Measurements from ENCODE around the gene HK2. TPM values are rescaled to one million over a fixed set of nuclear protein-coding genes. Genes with fewer than 3 reads are reported as not detected.

HK2 gene
- total RNA-seq, 1 donor from 2014 or later = 4.1 TPM

Other genes starting within 250 kb of the HK2 start
- gene M1AP, start 185.8 kb upstream of the HK2 start, total RNA-seq = not detected
- gene SEMA4F, start 179.9 kb upstream of the HK2 start, total RNA-seq = 3.5 TPM
- gene POLE4, start 124.5 kb downstream of the HK2 start, total RNA-seq = 48.7 TPM

All from Right ventricle myocardium superior (tissue), 1 donor.